Measurements from ENCODE around the gene PNKD. TPM values are rescaled to one million over a fixed set of nuclear protein-coding genes. Genes with fewer than 3 reads are reported as not detected.
"Not testable (repeated sequence)": the region's sequence is repeated elsewhere in the genome, so short reads cannot be mapped to it uniquely, and the experiment has no call there.

The PNKD gene
- total RNA-seq, 2 experiments from 2014 or later, result 17.8 to 18.5 TPM

DNA sequence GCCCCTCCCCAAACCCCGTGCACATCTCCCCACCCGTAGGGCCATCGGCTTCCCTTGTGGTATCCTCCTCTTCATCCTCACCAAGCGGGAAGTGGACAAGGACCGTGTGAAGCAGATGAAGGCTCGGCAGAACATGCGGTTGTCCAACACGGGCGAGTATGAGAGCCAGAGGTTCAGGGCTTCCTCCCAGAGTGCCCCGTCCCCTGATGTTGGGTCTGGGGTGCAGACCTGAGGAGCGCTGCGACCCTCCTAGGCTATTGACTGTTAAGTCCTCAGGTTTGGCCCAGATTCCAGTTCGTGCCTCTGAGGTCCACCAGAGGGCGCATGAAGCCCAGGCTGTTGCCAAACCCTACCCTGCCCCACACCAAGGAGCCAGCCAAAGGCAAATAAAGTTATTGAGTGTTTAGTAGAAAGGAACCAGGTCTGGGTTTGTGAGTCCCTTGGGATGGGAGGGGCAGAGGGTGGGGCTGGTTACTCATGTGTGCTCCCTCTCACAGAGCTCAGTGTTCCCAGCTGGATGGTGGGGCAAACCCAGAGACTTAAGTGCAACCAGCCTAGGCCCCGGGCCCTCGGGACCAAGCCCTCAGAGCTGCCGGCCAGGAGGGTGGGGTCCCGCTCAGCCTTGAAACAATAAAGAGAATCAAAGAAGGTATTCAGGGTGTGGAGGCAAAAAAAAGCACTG lies 2.4 kb downstream of the PNKD start:
- Mint-ChIP-seq H3K9me3 (ENCODE audit: low read depth) (no peaks in the 10 kb centered on the region), H3K27ac (no peak overlapping the region)

DNA sequence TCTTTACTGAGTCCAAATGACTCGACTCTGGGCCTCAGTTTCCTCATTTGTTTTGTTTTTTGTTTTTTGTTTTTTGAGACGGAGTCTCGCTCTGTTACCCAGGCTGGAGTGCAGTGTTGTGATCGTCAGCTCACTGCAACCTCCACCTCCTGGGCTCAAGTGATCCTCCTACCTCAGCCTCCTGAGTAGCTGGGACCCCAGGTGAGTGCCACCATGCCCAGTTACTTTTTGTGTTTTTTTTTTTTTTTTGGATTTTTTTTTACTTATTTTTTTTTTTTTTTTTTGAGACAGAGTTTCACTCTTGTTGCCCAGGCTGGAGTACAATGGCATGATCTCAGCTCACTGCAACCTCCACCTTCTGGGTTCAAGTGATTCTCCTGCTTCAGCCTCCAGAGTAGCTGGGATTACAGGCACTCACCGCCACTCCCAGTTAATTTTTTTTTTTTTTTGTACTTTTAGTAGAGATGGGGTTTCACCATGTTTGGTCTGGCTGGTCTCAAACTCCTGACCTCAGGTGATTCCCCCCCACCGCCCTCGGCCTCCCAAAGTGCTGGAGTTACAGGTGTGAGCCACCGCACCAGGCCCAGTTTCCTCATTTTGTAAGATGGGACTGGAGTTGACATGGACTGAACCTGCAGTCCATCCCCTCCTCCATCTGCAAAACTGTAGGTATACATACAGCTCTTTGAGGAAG lies 3.0 kb downstream of the PNKD start:
- not testable (repeated sequence) for H3K9me3 Mint-ChIP-seq (ENCODE audit: low read depth); H3K4me3 Mint-ChIP-seq; DNase-seq; H3K27me3 Mint-ChIP-seq; ATAC-seq
- Mint-ChIP-seq H3K36me3 (ENCODE audit: low read depth) (peaks cover 44% of the 10 kb centered on the region), H3K27ac (peak overlapping the region; percentile 43), H3K4me1 (peaks cover 26% of the 10 kb centered on the region)
- POLR2A ChIA-PET, result interaction anchor here (0.8 kb wide), 1 partner anchor 14 kb away, joined by 3 read pairs; no protein-coding TSS in a partner anchor
- intact Hi-C loops (cut with DNase I, micrococcal nuclease), result loop anchor here (5.0 kb wide), 2 partner anchors 1114 to 1861 kb away; partner anchors contain the start of genes DNPEP (in 1 of the 2) and SMARCAL1 (in 1 of the 2)
- CTCF ChIA-PET, result interaction anchor here (0.8 to 7.4 kb wide), 13 partner anchors 10 to 574 kb away, joined by 3 to 205 read pairs (median 4); partner anchors contain the start of genes CATIP and TMBIM1

More for the DNA sequence above, 2.4 kb downstream of the PNKD start:
- ChIA-PET POLR2A (interaction anchor here (0.7 kb wide), 1 partner anchor 12 kb away, joined by 3 read pairs; no protein-coding TSS in a partner anchor), CTCF (interaction anchor here (0.6 to 7.4 kb wide), 18 partner anchors 9 to 575 kb away, joined by 3 to 205 read pairs (median 6); partner anchors contain the start of genes CATIP and TMBIM1)
- H3K4me3 Mint-ChIP-seq, result no peak overlapping the region
- peaks cover 28% of the 10 kb centered on the region for H3K4me1 Mint-ChIP-seq
- ATAC-seq (peak; percentile 21), DNase-seq (peak; percentile 88)
- no peaks in the 10 kb centered on the region for H3K27me3 Mint-ChIP-seq
- peaks cover 42% of the 10 kb centered on the region for H3K36me3 Mint-ChIP-seq (ENCODE audit: low read depth)
- intact Hi-C loops (cut with DNase I, micrococcal nuclease), result loop anchor here (1.0 to 5.0 kb wide), 3 partner anchors 84 to 1860 kb away; partner anchors contain the start of genes CATIP (in 1 of the 2), DNPEP (in 1 of the 2) and SMARCAL1 (in 1 of the 2)

DNA sequence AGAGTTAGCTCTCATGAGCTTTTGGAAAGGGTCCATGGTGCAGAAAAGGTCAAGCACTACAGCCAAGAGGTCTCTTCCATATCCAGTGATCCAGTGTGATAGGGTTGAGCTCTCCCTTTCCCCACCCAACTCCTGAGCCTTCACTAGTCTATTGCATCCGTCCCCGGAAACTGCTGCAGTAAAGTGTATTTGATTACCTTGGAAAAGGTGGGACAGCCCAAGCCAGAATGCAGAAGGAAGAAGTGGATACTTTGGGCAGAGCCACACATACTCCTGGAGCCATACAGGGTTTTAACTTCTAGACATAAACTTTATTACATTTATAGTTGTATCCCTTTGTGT lies 3.6 kb downstream of the PNKD start:
- POLR2A ChIA-PET, result interaction anchor here (0.8 kb wide), 1 partner anchor 13 kb away, joined by 3 read pairs; no protein-coding TSS in a partner anchor

DNA sequence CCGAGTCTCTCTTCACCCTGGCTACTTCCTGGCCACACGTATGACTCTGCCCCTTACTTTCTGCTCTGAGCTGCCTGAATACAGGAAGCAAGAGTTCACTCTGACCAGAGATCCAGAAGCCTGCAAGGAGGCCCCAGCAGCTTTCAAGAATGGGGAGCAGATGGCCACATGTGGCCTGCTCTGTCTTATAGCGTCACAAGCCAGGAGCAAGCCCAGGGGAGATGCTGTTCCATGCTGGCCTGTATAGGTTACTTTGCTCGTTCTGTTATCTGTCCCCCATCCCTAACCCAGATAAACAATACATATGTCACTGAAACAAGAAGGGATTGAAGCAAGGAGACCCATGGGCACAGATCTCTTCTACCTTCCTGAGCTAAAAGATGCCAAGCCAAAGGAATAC lies 4.3 kb downstream of the PNKD start:
- POLR2A ChIA-PET, result interaction anchor here (1.1 to 1.3 kb wide), 2 partner anchors 11 to 12 kb away, joined by 3 to 4 read pairs; no protein-coding TSS in a partner anchor
- Mint-ChIP-seq H3K4me3 (no peak overlapping the region), H3K4me1 (peaks cover 20% of the 10 kb centered on the region), H3K36me3 (ENCODE audit: low read depth) (peaks cover 41% of the 10 kb centered on the region), H3K27me3 (no peaks in the 10 kb centered on the region), H3K9me3 (ENCODE audit: low read depth) (no peaks in the 10 kb centered on the region), H3K27ac (no peak overlapping the region)
- intact Hi-C loops (cut with DNase I, micrococcal nuclease), result loop anchor here (5.0 kb wide), 2 partner anchors 1113 to 1862 kb away; partner anchors contain the start of genes DNPEP (in 1 of the 2) and SMARCAL1 (in 1 of the 2)
- no peak for DNase-seq
- CTCF ChIA-PET, result interaction anchor here (0.8 to 7.4 kb wide), 7 partner anchors 13 to 119 kb away, joined by 3 to 205 read pairs (median 4); partner anchors contain the start of genes CATIP and TMBIM1
- no peak for ATAC-seq

More for the DNA sequence above, 3.6 kb downstream of the PNKD start:
- Mint-ChIP-seq H3K9me3 (ENCODE audit: low read depth) (no peaks in the 10 kb centered on the region), H3K4me1 (peaks cover 26% of the 10 kb centered on the region), H3K27ac (peak overlapping the region; percentile 43), H3K4me3 (no peak overlapping the region), H3K27me3 (no peaks in the 10 kb centered on the region), H3K36me3 (ENCODE audit: low read depth) (peaks cover 46% of the 10 kb centered on the region)
- DNase-seq, result no peak
- intact Hi-C loops (cut with DNase I, micrococcal nuclease), result loop anchor here (5.0 kb wide), 2 partner anchors 1113 to 1862 kb away; partner anchors contain the start of genes DNPEP (in 1 of the 2) and SMARCAL1 (in 1 of the 2)
- ATAC-seq, result no peak
- CTCF ChIA-PET, result interaction anchor here (1.1 to 7.4 kb wide), 8 partner anchors 10 to 574 kb away, joined by 3 to 205 read pairs (median 6); partner anchors contain the start of genes CATIP and TMBIM1

DNA sequence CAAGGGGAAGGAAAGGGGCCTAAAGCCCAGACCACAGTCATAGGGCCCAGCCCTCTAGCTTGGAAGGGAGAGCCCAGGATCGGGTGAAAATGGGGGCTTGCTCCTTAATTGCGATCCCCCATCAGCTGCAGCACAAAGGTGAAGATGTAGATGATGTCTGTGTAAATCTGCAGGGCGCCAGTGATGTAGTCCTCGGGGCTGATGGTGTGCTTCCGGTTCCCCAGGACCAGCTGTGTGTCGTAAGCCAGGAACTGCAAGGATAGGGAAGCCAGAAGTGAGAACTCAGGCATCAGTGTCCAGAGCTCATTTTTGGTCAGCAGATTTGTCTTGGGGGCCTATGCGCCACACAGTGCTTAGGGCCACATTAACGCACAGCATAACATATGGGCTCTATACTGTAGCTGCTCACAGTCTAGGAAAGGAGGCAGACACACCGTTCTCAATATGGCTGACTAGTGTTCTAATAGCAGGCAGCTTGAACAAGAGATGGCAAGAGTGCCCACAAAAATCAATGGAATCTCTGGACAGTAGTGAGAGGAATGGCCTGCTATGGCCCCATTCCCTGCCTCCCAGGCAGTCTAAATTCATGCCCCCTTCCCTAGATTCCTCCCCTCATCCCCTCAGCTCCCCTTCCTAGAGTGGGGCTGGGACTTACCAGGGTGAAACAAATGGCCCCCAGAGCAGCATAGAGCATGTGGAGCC lies 5.2 kb downstream of the PNKD start:
- Mint-ChIP-seq H3K27ac (no peak overlapping the region), H3K9me3 (ENCODE audit: low read depth) (no peaks in the 10 kb centered on the region), H3K27me3 (no peaks in the 10 kb centered on the region), H3K36me3 (ENCODE audit: low read depth) (peaks cover 49% of the 10 kb centered on the region), H3K4me3 (no peak overlapping the region), H3K4me1 (peaks cover 20% of the 10 kb centered on the region)
- ATAC-seq (no peak), DNase-seq (no peak)
- intact Hi-C loops (cut with DNase I, micrococcal nuclease), result no loop called here
- CTCF ChIA-PET, result interaction anchor here (0.8 to 7.4 kb wide), 9 partner anchors 12 to 118 kb away, joined by 3 to 205 read pairs (median 4); partner anchors contain the start of genes CATIP and TMBIM1
- POLR2A ChIA-PET, result interaction anchor here (0.6 to 1.4 kb wide), 4 partner anchors 10 to 236 kb away, joined by 3 to 4 read pairs (median 3); no protein-coding TSS in a partner anchor

DNA sequence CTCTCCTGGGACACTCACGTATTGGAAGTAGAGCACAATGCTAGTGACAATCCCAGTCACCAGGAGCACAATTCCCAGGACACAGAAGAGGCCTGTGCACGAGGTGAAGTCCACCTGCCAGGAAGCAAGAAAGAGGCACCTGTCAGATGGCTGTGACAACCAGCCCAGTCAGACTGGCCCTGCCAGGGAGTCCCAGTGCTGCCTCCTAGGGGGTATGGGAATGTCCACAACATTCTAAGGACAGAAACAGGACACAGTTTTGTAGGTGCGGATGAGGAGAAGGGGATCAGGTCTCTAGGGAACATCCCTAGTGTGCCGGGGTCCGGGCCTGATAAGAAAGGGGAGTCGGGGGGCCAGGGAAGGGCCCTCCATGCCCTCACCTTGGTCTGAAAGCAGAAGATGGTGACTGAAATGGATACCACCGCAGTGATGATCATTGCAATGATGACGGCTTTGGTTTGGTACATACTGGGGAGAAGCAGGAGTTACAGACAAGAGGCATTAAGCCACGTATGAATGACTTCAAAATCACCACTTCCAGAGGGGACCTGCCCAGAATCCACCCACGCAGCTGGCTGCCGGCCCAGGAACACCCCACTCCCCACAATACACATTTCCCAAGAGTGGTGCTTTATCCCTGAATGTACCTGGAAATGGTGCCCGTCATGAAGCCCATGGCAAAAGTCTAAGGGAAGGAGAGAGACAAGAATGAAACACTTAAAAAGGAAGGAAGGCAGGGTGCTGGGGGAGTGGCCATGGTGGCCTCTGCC lies 6.9 kb downstream of the PNKD start:
- Mint-ChIP-seq H3K9me3 (ENCODE audit: low read depth) (no peaks in the 10 kb centered on the region), H3K27ac (peak overlapping the region; percentile 37)
- CTCF ChIA-PET, result interaction anchor here (0.6 to 7.4 kb wide), 2 partner anchors 10 to 57 kb away, joined by 4 to 205 read pairs; partner anchors contain the start of gene TMBIM1

DNA sequence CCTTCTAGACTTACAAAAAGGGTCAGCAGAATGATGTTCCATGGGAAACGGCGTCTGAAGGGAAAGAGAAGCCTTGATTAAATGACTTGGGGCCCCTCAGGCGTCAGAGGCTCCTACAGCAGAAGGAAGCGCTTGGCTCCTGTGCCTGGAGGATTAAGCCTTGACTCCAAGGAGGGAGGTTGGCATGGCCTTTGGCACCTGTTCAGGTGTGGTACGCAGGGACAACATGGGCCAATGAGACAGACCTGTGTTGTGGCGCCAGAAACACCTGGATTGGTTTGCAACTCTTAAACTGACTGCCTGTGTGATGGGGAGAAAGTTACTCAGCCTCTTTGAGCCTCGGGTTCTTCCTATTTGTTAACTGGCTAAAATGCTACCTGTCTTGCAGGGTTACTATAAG lies 7.6 kb downstream of the PNKD start:
- Mint-ChIP-seq H3K4me1 (peaks cover 9% of the 10 kb centered on the region), H3K9me3 (ENCODE audit: low read depth) (no peaks in the 10 kb centered on the region), H3K36me3 (ENCODE audit: low read depth) (peaks cover 50% of the 10 kb centered on the region), H3K27ac (no peak overlapping the region), H3K27me3 (no peaks in the 10 kb centered on the region), H3K4me3 (no peak overlapping the region)
- ChIA-PET POLR2A (no interaction called here), CTCF (no interaction called here)
- no peak for ATAC-seq
- DNase-seq, result no peak
- intact Hi-C loops (cut with DNase I, micrococcal nuclease), result no loop called here

More for the DNA sequence above, 6.9 kb downstream of the PNKD start:
- Mint-ChIP-seq H3K4me1 (peaks cover 10% of the 10 kb centered on the region), H3K4me3 (no peak overlapping the region), H3K36me3 (ENCODE audit: low read depth) (peaks cover 50% of the 10 kb centered on the region), H3K27me3 (no peaks in the 10 kb centered on the region)
- no peak for DNase-seq
- POLR2A ChIA-PET, result no interaction called here
- no peak for ATAC-seq
- intact Hi-C loops (cut with DNase I, micrococcal nuclease), result no loop called here

DNA sequence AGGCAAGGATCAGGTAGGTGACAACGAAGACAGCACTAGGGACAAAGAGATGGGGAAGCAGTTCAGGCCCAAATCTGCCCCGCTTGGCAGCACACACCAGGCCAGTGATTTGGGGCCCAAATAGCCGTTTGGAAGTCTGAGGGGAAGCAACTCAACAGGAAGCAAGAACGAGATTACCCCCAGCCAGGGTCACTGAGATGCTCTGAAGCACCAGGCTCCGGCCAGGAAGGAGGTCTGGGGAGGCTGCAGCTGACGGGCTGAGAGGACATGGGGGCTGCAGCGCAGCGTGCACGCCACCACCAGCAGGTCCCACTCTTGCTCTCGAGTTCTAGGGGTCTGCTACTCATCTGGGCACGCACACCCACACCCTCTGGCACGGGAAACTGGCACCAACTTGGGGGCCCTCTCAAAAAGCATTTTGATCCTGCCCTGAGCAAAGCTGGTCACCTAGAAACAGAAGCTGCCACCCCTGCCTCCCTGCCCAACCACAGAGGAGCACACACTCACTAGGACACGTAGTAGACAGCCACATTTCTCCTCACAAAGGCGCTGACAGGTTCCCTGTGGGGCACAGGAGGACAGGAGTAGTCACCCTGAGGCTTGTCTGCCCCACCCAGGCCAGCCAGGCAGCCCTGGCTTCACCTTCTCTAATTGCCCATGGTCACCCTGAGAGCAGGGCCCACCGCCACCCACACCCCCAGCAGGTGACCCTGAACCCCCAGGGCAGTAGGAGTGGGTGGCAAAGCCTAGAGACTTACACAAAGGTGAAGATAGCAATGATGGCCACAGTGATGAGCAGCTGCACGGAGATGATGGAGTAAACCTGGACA lies 8.4 kb downstream of the PNKD start:
- POLR2A ChIA-PET, result no interaction called here
- no peaks in the 10 kb centered on the region for H3K27me3 Mint-ChIP-seq
- DNase-seq (no peak), ATAC-seq (no peak)
- intact Hi-C loops (cut with DNase I, micrococcal nuclease), result no loop called here
- H3K9me3 Mint-ChIP-seq (ENCODE audit: low read depth), result no peaks in the 10 kb centered on the region
- H3K4me1 Mint-ChIP-seq, result peaks cover 15% of the 10 kb centered on the region
- no peak overlapping the region for H3K4me3 Mint-ChIP-seq
- H3K36me3 Mint-ChIP-seq (ENCODE audit: low read depth), result peaks cover 48% of the 10 kb centered on the region
- H3K27ac Mint-ChIP-seq, result peak overlapping the region; percentile 19
- CTCF ChIA-PET, result interaction anchor here (0.6 kb wide), 1 partner anchor 106 kb away, joined by 3 read pairs; no protein-coding TSS in a partner anchor

DNA sequence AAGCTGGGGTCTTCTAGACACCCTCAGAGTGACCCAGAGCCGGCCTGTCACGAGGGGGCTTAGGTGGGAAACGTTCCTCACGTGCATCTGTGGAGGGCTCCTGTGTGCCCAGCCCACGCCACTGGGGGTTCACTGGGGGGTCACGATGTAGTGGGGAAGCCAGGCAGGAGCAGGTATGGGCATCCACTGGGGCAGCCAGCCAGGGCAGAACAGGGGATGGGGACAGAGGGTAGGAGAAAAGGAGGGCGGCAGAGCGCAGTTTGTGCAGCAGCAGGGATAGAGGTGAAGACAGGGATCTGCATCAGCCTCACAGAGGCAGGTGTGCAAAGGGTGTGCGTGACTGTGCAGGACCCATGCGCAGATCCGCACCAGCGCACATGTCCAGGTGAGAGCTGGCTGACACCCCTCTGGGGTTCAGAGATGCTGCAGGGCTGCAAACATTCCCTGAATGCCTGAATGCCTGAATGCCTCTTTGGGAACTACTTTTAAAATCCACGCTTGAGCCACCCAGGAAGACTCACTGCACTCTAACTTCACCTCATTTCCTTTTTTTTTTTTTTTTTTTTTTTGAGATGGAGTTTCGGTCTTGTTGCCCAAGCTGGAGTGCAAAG lies 10.0 kb downstream of the PNKD start:
- H3K4me1 Mint-ChIP-seq, result peaks cover 31% of the 10 kb centered on the region

More for the DNA sequence above, 10.0 kb downstream of the PNKD start:
- ChIA-PET CTCF (interaction anchor here (0.7 to 13.7 kb wide), 2 partner anchors 7 to 116 kb away, joined by 3 to 205 read pairs; partner anchors contain the start of genes AAMP and PNKD), POLR2A (no interaction called here)
- Mint-ChIP-seq H3K9me3 (ENCODE audit: low read depth) (no peaks in the 10 kb centered on the region), H3K27ac (no peak overlapping the region), H3K4me3 (no peak overlapping the region), H3K36me3 (ENCODE audit: low read depth) (peaks cover 38% of the 10 kb centered on the region), H3K27me3 (no peaks in the 10 kb centered on the region)
- no peak for ATAC-seq
- DNase-seq, result no peak
- intact Hi-C loops (cut with DNase I, micrococcal nuclease), result no loop called here
